KOPT-K1 (cell line): ENCODE results near the gene HOXB3.

Source experiments
- H3K27ac ChIP-seq: fragments of 200-600 bp; sonication (generic); 2 replicates; pipeline ENCODE4 v1.5.1; 2016; ENCODE audit warnings: antibody characterized with exemption, mild to moderate bottlenecking, low read depth, low read length; ENCODE audit not compliant: poor library complexity, severe bottlenecking
- H3K36me3 ChIP-seq: fragments of 200-600 bp; sonication (generic); 2 replicates; pipeline ENCODE4 v1.5.1; 2017; ENCODE audit warnings: antibody characterized with exemption, mild to moderate bottlenecking, low read length, moderate library complexity; ENCODE audit not compliant: insufficient read depth
- H3K9me3 ChIP-seq: fragments of 200-600 bp; sonication (generic); 2 replicates; pipeline ENCODE4 v1.5.1; 2017; ENCODE audit warnings: antibody characterized with exemption, low read length, mild to moderate bottlenecking; ENCODE audit not compliant: insufficient read depth, poor library complexity, severe bottlenecking

Gene HOXB3

DNA sequence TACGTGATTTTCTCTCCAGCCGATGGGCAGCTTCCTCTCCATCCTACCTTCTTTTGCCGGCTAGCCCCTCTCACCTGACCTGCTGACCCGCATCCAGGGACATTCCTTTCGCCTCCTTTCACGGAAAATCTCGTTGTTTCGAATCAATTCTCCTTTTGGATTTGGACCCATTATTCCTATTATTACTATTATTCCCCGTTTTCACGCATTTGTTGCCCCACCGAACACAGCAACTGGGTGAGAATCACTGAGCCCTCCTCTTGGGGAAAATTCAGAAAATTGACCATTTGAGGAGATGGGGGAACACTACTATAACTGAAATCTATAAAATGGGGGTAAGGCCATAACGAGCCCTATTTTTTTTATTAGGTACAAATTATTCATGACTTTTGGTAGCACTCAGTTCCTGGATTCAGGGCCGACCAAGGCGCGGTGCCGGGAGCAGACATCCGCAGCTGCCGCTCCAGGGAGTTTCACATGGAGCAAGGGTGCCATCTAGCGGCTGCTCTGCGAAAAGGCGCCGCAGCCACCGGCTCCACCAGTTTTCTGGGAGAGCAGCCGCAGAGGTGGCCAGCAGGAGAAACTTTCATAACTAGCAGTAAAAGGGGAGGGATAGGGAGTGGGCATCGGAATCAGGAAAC lies 28.3 kb upstream of the HOXB3 start:
- Histone ChIP-seq H3K27ac (no peak overlapping the region), H3K9me3 (no peaks in the 10 kb centered on the region), H3K36me3 (no peaks in the 10 kb centered on the region)

- no peaks in the 10 kb centered on the region for H3K36me3 ChIP-seq
- no peaks in the 10 kb centered on the region for H3K9me3 ChIP-seq
- no peak overlapping the region for H3K27ac ChIP-seq
These were observed 27.6 kb upstream of the HOXB3 start for GRCh38 chr17:48617471-48618255.

GRCh38 chr17:48616717-48617470 lies 26.9 kb upstream of the HOXB3 start:
- Histone ChIP-seq H3K27ac (no peak overlapping the region), H3K9me3 (no peaks in the 10 kb centered on the region), H3K36me3 (no peaks in the 10 kb centered on the region)

DNA sequence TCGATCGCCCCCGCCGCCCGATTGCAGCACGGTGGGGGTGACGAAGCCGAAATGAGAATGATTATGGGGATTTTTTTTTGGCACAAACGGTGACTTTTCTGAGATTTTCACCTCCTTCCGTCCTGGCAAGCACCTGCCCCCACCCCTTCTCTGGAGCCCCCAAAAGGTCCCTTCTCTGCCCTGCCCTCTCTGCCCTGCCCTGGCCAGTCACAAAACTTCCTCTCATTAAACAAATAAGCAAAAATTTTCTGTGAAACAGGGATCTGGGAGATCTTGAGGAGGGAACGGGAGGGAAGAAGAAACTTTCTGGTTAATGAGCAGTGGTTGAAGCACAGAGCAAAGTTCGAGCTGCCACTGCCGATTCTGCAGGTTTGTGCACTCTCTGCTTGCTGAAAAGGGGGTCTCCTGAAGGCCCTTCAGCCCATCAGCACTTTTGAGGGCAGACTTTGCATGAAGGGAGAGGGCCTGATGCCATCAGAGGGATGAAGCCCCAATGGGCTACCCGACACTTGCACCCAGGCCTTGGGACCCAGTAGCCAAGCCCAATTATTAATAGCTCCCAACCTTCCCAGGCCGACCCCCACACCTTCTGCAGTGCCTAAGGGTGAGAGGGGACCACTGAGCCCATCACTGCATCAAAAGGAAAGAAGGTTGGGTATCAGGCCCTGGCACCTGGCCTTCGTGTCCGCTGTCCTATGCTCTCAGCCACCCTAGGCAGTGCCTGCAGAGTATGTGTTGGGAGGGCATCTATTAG lies 26.1 kb upstream of the HOXB3 start:
- H3K27ac ChIP-seq, result no peak overlapping the region
- no peaks in the 10 kb centered on the region for H3K9me3 ChIP-seq
- H3K36me3 ChIP-seq, result no peaks in the 10 kb centered on the region

DNA sequence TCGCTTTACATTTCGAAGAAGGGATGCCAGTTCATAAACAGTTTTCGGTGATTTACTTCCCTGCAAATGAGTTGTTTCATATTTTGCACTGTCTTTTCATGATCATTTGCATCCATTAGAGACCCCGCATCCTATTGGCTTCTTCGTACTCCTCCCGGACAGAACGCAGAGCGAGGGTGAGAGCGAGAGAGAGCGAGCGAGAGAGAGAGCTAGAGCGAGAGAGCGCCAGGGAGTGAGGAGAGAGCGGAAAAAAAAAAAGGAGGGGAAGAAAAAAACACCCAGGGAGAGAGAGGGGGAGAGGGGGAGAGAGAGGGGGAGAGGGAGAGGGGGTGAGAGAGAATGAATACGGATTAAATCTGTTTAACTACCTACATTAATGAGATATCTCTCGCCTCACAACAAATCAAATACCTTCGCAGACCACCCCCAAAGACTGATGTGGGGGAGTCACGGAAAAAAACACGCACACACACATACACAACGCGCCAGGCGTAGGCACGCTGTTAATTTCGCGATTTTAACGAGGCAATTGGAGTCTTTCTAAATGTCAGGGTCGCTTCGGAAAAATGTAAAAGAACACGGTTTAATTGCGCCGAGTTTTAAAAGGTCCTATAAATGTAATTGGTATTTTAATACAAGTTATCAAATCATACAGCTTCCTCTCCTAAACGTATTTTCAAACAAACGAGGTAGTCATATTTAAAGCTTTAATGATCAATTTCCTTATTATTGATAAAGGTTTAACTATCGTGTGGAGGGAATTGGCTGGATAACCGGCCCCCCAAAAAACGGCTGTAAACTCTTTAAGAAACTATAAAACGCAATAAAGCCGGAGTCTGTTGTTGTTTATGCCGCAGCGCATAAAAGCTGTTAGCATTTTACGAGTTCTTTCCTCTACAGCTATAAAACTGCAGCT lies 25.3 kb upstream of the HOXB3 start, which contains the start of gene HOXB8:
HOXB8 (minus strand) TSS at position 246 of the 916 bp plus-strand sequence. CDS start 588 bp downstream, outside the sequence.
- Histone ChIP-seq H3K9me3 (no peaks in the 10 kb centered on the region), H3K27ac (no peak within 1 kb of the TSS)

DNA sequence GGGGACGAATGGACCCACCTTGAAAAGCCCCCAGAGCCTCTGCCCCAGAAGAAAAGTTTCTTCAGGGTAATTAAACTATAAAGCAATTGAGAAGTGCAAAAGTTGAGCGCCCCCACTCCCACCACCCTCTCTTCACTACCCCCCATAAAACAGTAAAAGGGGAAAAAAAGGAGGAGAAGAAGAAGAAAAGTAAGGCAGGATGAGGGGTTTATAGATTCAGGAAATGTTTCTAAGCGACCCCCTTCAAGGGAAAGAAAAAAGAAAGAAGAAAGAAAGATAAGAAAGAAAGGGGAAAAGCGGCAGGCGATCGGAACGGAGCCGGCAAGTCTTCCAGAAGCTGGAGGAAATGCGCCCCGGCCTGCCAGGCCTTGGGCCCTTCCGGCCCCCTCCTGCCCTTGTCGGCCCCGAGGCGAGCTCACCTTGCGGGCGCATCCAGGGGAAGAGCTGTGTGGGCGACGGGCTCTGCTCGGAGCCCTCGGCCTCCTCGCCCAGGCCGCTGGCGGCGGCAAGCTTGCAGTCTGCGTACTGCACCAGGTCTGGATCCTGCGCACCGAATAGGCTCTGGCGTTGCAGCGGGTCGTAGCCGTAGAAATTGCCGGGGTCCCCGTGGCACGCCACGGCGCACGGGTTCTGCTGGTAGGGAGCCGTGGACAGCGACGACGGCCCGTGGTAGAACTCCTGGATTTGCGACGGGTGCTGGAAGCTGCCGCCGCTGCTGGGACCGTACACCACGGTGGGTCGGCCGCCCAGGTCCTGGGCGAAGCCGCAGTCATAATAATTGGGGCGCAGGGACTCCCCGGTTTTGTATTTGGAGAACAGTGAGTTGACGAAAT lies 24.0 kb upstream of the HOXB3 start:
- Histone ChIP-seq H3K9me3 (no peaks in the 10 kb centered on the region), H3K27ac (no peak overlapping the region), H3K36me3 (no peaks in the 10 kb centered on the region)

More for the DNA sequence above, 25.3 kb upstream of the HOXB3 start, which contains the start of gene HOXB8:
- H3K36me3 ChIP-seq, result no peaks in the 10 kb centered on the region

GRCh38 chr17:48612854-48613691 lies 23.0 kb upstream of the HOXB3 start:
- Histone ChIP-seq H3K9me3 (no peaks in the 10 kb centered on the region), H3K27ac (no peak overlapping the region), H3K36me3 (no peaks in the 10 kb centered on the region)

GRCh38 chr17:48612456-48612853 lies 22.4 kb upstream of the HOXB3 start:
- H3K9me3 ChIP-seq, result no peaks in the 10 kb centered on the region
- no peak overlapping the region for H3K27ac ChIP-seq
- no peaks in the 10 kb centered on the region for H3K36me3 ChIP-seq

DNA sequence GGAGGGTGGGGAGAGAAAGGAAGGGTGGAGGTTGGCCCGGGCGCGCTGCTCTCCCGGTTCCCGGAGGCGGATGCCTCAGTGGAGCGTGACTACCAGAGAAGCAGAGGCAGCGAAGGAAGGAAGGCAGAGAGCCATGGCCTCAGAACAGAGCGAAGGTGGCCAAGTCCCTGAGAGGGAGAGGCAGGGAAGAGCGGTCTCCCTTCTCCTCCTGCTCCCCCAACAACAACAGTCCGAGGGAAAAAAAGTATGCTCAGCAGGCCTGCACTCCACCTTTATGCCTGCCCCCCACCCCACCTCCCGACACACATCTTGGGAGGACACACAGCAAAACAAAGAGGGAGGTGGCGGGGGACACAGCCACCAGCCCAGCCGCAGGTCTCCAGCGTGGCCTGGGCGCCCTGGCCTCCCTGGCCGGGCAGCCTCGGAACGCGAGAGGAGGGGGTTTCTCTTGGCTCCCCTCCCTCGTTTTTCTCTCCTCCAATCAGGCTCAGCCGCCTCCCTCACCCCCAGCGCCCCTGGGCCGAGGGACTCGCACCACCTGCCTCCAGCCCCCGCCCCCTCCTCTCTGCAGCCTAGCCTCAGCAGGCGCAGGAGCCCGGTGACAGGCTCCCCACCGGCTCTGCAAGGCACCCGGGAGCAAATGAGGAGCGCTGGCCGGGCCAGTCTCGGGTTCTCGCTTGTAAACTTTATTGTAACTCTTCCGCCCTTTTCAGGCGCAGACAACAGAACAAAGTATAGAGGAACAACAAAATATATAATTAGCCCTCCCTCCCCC lies 21.8 kb upstream of the HOXB3 start:
- H3K36me3 ChIP-seq, result no peaks in the 10 kb centered on the region
- H3K9me3 ChIP-seq, result no peaks in the 10 kb centered on the region
- H3K27ac ChIP-seq, result no peak overlapping the region

DNA sequence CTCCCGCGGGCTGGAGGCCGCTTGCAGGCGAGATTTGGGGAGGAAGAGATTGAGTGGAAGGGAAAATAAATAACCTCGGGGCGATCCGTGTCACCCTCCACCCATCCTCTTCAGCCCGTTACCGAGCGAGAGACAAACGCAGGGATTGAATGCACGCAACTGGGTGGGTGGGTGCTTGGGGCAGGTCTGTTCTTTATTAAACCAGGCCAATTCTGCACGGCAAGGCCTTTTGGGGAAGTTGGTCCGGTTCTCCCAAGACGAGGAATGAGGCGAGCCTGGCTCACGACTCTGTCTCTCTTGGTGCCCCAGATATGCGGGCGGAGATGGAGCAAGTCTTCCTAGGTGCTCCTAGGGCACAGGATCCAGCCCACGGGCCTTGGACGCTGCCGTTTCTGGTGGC lies 21.2 kb upstream of the HOXB3 start:
- H3K36me3 ChIP-seq, result no peaks in the 10 kb centered on the region
- H3K27ac ChIP-seq, result no peak overlapping the region
- no peaks in the 10 kb centered on the region for H3K9me3 ChIP-seq

DNA sequence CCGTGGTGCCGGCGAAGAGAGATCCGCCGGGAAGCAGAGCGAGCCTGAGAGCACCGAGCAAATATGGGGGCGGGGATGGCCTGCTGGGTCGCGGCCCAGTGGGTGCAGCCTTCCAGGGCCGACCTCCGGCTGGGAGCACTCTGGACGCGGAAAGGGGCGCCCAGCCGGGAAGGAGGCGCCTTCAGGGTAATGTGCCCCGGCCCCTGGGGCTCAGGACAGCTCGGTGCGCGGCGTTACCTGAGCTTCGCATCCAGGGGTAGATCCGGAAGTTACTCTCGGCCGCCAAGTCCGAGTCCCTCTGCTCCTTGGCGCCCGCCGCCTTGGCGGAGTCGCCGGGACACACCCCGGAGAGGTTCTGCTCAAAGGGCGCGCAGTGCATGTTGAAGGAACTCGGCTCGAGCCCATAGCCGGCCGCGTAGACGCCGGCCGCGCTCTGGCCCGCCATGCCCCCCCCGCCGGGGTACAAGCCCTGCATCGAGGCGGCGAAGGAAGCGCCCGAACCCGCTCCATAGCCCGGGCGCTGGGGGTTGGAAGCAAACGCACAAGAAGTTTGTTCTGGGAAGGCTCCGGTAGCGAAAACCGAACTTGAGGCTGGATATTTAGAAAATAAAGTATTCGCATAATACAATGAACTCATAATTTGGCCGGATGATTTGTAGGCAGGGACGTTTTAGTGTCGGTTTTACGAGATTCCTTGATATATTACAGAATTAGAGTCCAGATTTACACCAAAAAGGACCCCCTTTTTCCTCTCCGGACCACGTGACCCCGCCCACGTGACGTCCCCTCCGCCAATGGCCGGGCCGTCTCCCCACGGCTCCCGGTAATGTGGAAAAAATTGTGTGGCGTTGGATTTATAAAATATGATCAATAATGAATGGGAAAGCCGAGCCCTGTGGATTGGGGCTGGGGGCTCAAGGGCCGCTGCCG lies 20.5 kb upstream of the HOXB3 start, which contains the start of gene HOXB7:
HOXB7 (minus strand) TSS at position 736 of the 930 bp plus-strand sequence; CDS start at position 637, 99 bp downstream.
- Histone ChIP-seq H3K27ac (no peak within 1 kb of the TSS), H3K36me3 (no peaks in the 10 kb centered on the region), H3K9me3 (no peaks in the 10 kb centered on the region)
